PC-3 (cell line): ENCODE results near the gene PYGM.

ENCODE experiments used
- CTCF ChIP-seq: fragments of 300-600 bp; sonication (generic); conservative IDR thresholded peaks from 2 replicates; pipeline ENCODE4 v1.5.1; 2017; ENCODE audit warnings: antibody characterized with exemption, low read depth, mild to moderate bottlenecking, low read length
- EZH2 ChIP-seq: fragments of 300-600 bp; sonication (generic); IDR thresholded peaks from one replicate; pipeline ENCODE4 v1.6.1; 2017; ENCODE audit warnings: antibody characterized with exemption, mild to moderate bottlenecking, low read length; ENCODE audit not compliant: unreplicated experiment
- EZH2phosphoT487 ChIP-seq: fragments of 300-600 bp; sonication (generic); IDR thresholded peaks from 2 replicates; pipeline ENCODE4 v1.6.1; 2018; ENCODE audit warnings: mild to moderate bottlenecking, antibody characterized with exemption, low read length, borderline replicate concordance

GRCh38 chr11:64759131-64759721 lies 548 bp downstream of the PYGM start:
- no peak for TF ChIP-seq CTCF
- no peak for TF ChIP-seq EZH2
- TF ChIP-seq EZH2phosphoT487, result no peak
